Skeletal muscle tissue (tissue), 4 donors: ENCODE data around the gene OXCT1. TPM values are rescaled to one million over a fixed set of nuclear protein-coding genes. Genes with fewer than 3 reads are reported as not detected.

ENCODE experiments used
- H3K27ac ChIP-seq: one replicate; pipeline ENCODE4 v1.7.0; 2013; ENCODE audit warnings: mild to moderate bottlenecking, low read depth, low read length, inconsistent platforms
- H3K27me3 ChIP-seq, 3 donors: one replicate each; pipeline ENCODE4 v1.7.0; 2013; ENCODE audit warnings: low read length in 3 of 3; ENCODE audit not compliant: control insufficient read depth in 3 of 3, insufficient read depth in 3 of 3
- H3K36me3 ChIP-seq, 3 donors: one replicate each; pipeline ENCODE4 v1.7.0; 2013; ENCODE audit warnings: low read length in 3 of 3; ENCODE audit not compliant: control insufficient read depth in 3 of 3, insufficient read depth in 3 of 3
- H3K4me1 ChIP-seq, 3 donors: one replicate each; pipeline ENCODE4 v1.7.0; 2013; ENCODE audit warnings: low read length in 3 of 3, mild to moderate bottlenecking in 3 of 3; ENCODE audit not compliant: control insufficient read depth in 3 of 3, insufficient read depth in 3 of 3
- H3K4me3 ChIP-seq, 3 donors: one replicate each; pipeline ENCODE4 v1.7.0; 2013; ENCODE audit warnings: low read length in 3 of 3
- H3K9ac ChIP-seq, 3 donors: one replicate each; pipeline ENCODE4 v1.7.0; 2013; ENCODE audit warnings: low read length in 3 of 3, mild to moderate bottlenecking in 3 of 3, moderate library complexity in 2 of 3, low read depth in 1 of 3
- H3K9me3 ChIP-seq, 3 donors: one replicate each; pipeline ENCODE4 v1.7.0; 2013; ENCODE audit warnings: low read length in 3 of 3; ENCODE audit not compliant: control insufficient read depth in 3 of 3
- total RNA-seq: library from RNA; depleted of rRNA; stranded (reverse); fragments of >200 nt; gene quantifications from one replicate; pipeline ENCODE4 v1.2.3, GENCODE V29; 2014
- donor health status: Osteomylitis.

The OXCT1 gene
- total RNA-seq, 1 donor from 2014 or later, result 12.5 TPM

GRCh38 chr5:41892031-41892430 is 21.8 kb upstream of the OXCT1 start:
- Histone ChIP-seq H3K36me3 (no peaks in the 10 kb centered on the region), H3K4me3 (no peak overlapping the region), H3K27me3 (peaks cover 0 to 6% (median 0%) of the 10 kb centered on the region in 3 donors), H3K27ac (no peak overlapping the region), H3K9me3 (no peaks in the 10 kb centered on the region), H3K9ac (no peak overlapping the region), H3K4me1 (no peaks in the 10 kb centered on the region)

DNA sequence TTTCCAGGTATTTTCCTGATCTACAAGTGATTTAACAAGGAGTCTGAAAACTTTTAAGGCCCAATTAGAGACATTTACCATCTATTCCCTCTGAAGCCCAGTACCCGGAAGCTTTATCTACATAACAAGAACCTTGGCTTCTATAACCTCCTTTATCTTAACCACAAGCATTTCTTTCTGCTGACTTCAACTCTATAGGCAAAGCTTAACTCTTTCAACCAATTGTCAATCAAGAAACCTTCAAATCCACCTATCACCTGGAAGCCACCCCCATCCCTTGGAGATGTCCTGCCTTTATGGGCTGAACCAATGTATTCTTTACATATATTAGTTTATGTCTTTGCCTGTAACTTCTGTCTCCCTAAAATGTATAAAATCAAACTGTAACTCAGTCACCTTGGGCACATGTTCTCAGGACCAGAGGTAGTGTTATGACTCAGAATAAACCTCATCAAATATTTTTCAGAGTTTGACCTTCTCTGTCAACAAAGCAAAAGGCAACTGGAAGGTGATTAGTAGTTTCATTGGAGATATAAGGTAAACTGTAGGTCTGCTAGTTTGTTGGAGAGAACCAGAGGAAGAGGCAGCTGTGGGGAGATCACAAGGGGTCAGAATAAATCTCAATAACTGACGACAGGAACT is 21.0 kb upstream of the OXCT1 start:
- H3K4me3 ChIP-seq, result no peak overlapping the region
- no peak overlapping the region for H3K27ac ChIP-seq
- no peaks in the 10 kb centered on the region for H3K4me1 ChIP-seq
- H3K9me3 ChIP-seq, result no peaks in the 10 kb centered on the region
- H3K9ac ChIP-seq, result no peak overlapping the region
- no peaks in the 10 kb centered on the region for H3K36me3 ChIP-seq
- peaks cover 0 to 2% (median 0%) of the 10 kb centered on the region in 3 donors for H3K27me3 ChIP-seq

DNA sequence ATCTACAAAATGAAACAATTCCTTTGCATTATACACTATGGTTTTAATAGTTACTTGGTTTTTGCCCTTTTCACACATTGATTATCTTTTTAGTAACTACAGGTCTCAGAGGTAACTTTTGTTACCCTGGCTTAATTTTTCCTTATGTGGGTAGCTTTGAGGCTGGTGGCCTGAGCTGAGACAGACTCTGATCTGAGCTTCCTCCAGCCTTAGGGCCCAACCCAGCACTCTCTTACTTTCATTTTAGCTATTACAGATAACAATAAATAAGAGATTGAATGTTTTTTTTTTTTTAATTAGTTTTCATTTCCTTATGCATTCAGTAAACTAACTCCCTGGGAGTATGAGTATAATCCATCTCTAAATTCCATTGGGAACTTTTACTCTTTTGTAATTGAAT is 15.1 kb upstream of the OXCT1 start:
- Histone ChIP-seq H3K9me3 (no peaks in the 10 kb centered on the region), H3K27me3 (no peaks in the 10 kb centered on the region), H3K36me3 (no peaks in the 10 kb centered on the region), H3K9ac (no peak overlapping the region), H3K4me1 (no peaks in the 10 kb centered on the region), H3K27ac (no peak overlapping the region), H3K4me3 (no peak overlapping the region)

GRCh38 chr5:41883936-41884335 is 13.7 kb upstream of the OXCT1 start:
- H3K27ac ChIP-seq, result no peak overlapping the region
- no peaks in the 10 kb centered on the region for H3K4me1 ChIP-seq
- no peak overlapping the region for H3K9ac ChIP-seq

DNA sequence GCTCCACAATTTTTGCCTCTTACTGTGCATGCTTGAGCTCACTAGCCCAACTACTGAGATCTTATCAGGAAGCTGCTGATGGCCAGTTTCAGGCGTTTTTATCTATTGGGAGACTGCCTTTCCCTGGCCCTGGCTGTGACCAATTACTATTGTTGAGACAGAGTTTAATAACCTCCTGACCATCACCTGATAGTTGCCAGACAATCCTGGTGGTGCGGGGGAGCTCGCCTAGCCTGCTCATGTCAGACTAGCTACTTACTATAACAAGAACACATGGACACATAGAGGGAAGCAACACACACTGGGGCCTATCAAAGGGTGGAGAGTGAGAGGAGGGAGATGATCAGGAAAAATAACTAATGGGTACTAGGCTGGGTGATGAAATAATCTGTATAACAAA is 13.0 kb upstream of the OXCT1 start:
- no peaks in the 10 kb centered on the region for H3K9me3 ChIP-seq
- no peak overlapping the region for H3K27ac ChIP-seq
- no peaks in the 10 kb centered on the region for H3K36me3 ChIP-seq
- H3K9ac ChIP-seq, result no peak overlapping the region
- H3K4me3 ChIP-seq, result no peak overlapping the region
- H3K27me3 ChIP-seq, result no peaks in the 10 kb centered on the region
- H3K4me1 ChIP-seq, result no peaks in the 10 kb centered on the region

More at GRCh38 chr5:41883936-41884335, 13.7 kb upstream of the OXCT1 start:
- Histone ChIP-seq H3K27me3 (no peaks in the 10 kb centered on the region), H3K36me3 (no peaks in the 10 kb centered on the region), H3K9me3 (no peaks in the 10 kb centered on the region), H3K4me3 (no peak overlapping the region)

DNA sequence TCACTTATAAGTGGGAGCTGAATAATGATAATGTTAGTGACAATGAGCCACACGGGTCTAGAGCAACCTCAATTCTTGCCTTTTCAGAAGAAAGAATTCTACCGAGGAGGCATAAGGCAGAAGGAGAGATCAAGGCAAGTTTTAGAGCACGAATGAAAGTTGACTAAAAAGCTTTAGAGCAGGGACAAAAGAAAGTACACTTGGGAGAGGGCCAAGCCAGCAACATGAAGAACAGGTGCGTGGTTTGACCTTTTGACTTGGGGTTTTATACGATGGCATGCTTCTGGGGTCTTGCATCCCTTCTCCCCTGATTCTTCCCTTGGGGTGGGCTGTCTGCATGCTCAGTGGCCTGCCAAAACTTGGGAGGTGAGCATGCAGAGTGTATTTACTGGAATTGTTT is 12.5 kb upstream of the OXCT1 start:
- H3K9me3 ChIP-seq, result no peaks in the 10 kb centered on the region

DNA sequence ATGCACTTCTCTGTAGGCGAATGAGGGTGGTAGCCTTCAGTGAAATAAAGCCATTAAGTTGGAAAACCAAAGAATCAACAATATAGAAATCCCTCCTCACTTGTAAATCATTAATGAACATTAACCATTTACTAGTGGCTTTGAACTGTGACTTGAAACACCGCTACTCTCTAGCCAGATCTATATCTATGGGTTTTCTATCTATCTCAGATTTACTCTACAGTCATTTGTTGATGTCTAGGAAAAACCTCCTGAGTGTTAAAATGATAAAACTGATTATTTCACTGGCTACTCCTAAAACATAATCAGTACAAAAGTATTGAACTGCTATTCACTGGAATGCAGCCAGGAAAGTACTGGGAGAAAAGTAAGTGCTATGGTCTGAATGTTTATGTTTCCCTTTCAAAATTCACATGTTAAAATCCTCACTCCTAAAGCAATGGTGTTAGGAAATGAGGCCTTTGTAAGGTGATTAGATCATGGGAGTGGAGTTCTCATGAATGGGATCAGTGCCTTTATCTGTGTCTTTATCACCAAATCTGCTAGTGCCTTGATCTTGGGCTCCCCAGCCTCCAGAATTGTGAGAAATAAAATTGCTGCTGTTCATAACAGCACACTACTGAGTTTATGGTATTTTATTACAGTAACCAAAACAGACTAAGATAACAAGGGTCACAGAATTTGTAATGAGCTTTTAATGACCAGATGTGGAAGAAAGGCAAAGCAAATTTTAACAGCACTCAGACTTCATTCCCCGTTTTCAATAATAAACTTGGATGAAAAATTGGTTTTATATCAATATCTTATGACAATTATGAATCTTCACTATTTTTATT is 8.6 kb upstream of the OXCT1 start:
- Histone ChIP-seq H3K36me3 (no peaks in the 10 kb centered on the region), H3K4me3 (no peak overlapping the region), H3K27me3 (no peaks in the 10 kb centered on the region), H3K9ac (no peak overlapping the region), H3K9me3 (no peaks in the 10 kb centered on the region), H3K4me1 (no peaks in the 10 kb centered on the region), H3K27ac (no peak overlapping the region)

More for the DNA sequence above, 12.5 kb upstream of the OXCT1 start:
- H3K9ac ChIP-seq, result no peak overlapping the region
- H3K4me1 ChIP-seq, result no peaks in the 10 kb centered on the region
- H3K27me3 ChIP-seq, result no peaks in the 10 kb centered on the region
- H3K36me3 ChIP-seq, result no peaks in the 10 kb centered on the region
- no peak overlapping the region for H3K4me3 ChIP-seq
- H3K27ac ChIP-seq, result no peak overlapping the region

DNA sequence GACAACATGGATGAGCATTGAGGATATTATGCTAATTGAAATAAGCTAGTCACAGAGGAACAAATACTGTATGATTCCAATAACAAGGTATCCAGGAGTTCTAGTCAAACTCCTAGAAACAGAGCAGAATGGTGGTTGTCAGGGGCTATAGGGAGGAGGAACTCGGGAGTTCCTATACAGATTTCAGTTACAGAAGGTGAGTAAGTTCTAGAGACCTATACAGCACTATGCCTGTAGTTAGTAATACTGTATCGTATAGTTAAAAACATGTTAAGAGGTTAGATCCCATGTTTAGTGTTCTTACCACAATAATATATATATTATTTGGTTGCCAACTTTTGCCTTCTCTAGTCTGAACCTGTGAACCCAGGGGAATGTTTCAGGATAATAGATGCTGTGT is 7.9 kb upstream of the OXCT1 start:
- no peaks in the 10 kb centered on the region for H3K36me3 ChIP-seq
- H3K27ac ChIP-seq, result no peak overlapping the region
- H3K9ac ChIP-seq, result no peak overlapping the region
- no peaks in the 10 kb centered on the region for H3K27me3 ChIP-seq
- no peak overlapping the region for H3K4me3 ChIP-seq
- H3K9me3 ChIP-seq, result no peaks in the 10 kb centered on the region
- H3K4me1 ChIP-seq, result no peaks in the 10 kb centered on the region

GRCh38 chr5:41877408-41877807 is 7.2 kb upstream of the OXCT1 start:
- H3K27ac ChIP-seq, result no peak overlapping the region
- no peak overlapping the region for H3K9ac ChIP-seq

DNA sequence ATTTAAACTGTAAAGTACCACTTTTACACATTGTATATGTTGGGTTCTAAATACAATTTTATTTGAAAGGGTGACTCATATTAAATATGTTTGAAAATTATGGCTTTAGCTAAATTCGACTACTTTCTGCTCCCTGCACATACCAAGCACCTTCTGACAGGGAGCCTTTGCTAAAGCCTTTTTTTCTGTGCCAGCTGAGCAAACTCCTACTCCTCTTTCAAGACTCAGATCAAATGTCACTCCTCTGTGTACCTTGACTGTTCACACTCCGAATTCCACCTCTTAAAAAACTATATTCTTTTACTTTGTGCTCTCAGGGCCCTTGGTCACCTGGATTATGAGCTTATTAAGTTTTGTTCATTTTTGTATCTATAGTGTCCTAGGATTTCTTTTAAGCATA is 6.5 kb upstream of the OXCT1 start:
- H3K27me3 ChIP-seq, result no peaks in the 10 kb centered on the region
- no peak overlapping the region for H3K27ac ChIP-seq
- H3K36me3 ChIP-seq, result no peaks in the 10 kb centered on the region
- no peaks in the 10 kb centered on the region for H3K9me3 ChIP-seq
- peaks cover 0 to 4% (median 0%) of the 10 kb centered on the region in 3 donors for H3K4me1 ChIP-seq
- no peak overlapping the region for H3K4me3 ChIP-seq
- no peak overlapping the region for H3K9ac ChIP-seq

More at GRCh38 chr5:41877408-41877807, 7.2 kb upstream of the OXCT1 start:
- Histone ChIP-seq H3K36me3 (no peaks in the 10 kb centered on the region), H3K4me1 (no peaks in the 10 kb centered on the region), H3K4me3 (no peak overlapping the region), H3K9me3 (no peaks in the 10 kb centered on the region), H3K27me3 (no peaks in the 10 kb centered on the region)
